Uterus (tissue), 2 donors: Measurements from ENCODE around the gene SAE1.

Source experiments
- POLR2A ChIP-seq, 2 donors: fragments of 450-650 bp; IDR thresholded peaks; one replicate each; pipeline ENCODE4 v1.6.1; 2016; ENCODE audit warnings: antibody characterized with exemption in 2 of 2, mild to moderate bottlenecking in 1 of 2, moderate library complexity in 1 of 2
- TF ChIP-seq, protein P1 (sequence below), 4 experiments: fragments of 200-600 bp in 2 of 4; fragments of 450-650 bp in 2 of 4; sonication (generic) in 2 of 4; IDR thresholded peaks; one replicate each; pipeline ENCODE4 v1.5.1; 2016 to 2019; ENCODE audit warnings: antibody characterized with exemption in 4 of 4, mild to moderate bottlenecking in 2 of 4, moderate library complexity in 1 of 4

DNA sequence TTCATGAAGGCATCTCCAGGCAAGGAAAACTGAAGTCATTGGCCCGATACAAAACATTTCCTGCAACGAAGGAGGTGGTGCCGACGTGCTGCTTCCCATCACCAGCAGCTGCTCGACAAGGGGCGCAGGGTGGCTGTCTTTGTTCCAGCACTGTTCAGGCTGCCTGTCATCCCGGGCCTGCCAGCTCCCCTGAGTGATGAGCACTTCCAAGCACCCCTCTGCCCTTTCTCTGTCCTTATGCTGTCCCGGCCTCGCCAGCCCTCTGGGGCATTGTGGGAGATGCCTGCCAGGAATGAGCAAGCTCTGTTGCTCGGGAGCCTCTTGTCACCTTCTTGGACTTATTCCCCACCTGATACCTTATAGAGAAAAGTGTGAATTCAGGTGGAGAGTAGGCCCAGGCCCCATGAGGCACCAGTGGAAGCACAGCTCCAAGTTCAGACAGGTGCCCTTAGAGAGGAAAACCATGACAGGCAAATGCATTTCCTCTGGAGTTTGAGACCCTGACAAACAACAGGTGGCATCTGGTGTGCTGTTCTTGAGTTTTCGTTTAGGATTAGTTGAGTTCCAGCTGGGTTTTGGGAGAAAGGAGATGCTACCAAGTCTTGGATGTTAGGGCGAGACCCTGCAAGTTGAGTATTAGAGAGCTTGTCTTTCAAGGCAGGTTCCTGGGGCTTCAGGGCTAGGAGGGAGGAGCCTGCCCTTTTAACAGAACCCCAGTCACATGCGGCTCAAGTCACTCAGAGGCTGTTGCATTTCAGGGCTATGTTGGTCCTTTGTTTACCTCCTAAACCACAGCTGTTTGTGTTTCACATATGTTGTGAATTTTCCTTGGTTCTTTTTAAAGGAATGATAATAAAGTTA, 78.9 kb downstream of the SAE1 start:
- no peak for TF ChIP-seq POLR2A (IDR thresholded peaks at IDR 0.05)
- TF ChIP-seq, protein P1, sequence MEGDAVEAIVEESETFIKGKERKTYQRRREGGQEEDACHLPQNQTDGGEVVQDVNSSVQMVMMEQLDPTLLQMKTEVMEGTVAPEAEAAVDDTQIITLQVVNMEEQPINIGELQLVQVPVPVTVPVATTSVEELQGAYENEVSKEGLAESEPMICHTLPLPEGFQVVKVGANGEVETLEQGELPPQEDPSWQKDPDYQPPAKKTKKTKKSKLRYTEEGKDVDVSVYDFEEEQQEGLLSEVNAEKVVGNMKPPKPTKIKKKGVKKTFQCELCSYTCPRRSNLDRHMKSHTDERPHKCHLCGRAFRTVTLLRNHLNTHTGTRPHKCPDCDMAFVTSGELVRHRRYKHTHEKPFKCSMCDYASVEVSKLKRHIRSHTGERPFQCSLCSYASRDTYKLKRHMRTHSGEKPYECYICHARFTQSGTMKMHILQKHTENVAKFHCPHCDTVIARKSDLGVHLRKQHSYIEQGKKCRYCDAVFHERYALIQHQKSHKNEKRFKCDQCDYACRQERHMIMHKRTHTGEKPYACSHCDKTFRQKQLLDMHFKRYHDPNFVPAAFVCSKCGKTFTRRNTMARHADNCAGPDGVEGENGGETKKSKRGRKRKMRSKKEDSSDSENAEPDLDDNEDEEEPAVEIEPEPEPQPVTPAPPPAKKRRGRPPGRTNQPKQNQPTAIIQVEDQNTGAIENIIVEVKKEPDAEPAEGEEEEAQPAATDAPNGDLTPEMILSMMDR (IDR thresholded peaks at IDR 0.05), result no peak
